ENCODE data around the gene FRMD3. TPM values are rescaled to one million over a fixed set of nuclear protein-coding genes. Genes with fewer than 3 reads are reported as not detected.
A peak's percentile ranks its signal among the peaks of the same experiment; 100 is the strongest.

FRMD3 gene
- total and polyA plus RNA-seq, 4 donors = 0.16 to 0.75 (median 0.48) TPM

- Histone ChIP-seq H3K27ac (ENCODE audit: low read depth in 1 of 2, low read length in 2 of 2) (no peak overlapping the region), H3K27me3 (ENCODE audit: control insufficient read depth in 4 of 4, insufficient read depth in 4 of 4, low read length in 3 of 4) (no peaks in the 10 kb centered on the region), H3K9me3 (ENCODE audit: control insufficient read depth in 4 of 4, low read length in 3 of 4) (no peaks in the 10 kb centered on the region), H3K36me3 (ENCODE audit: control insufficient read depth in 4 of 4, insufficient read depth in 3 of 4, low read depth in 1 of 4, low read length in 3 of 4) (no peaks in the 10 kb centered on the region), H3K9ac (ENCODE audit: low read depth in 1 of 2, low read length in 2 of 2) (no peak overlapping the region), H3K4me3 (ENCODE audit: low read depth in 1 of 3, low read length in 3 of 3) (no peak overlapping the region), H3K4me1 (ENCODE audit: control insufficient read depth in 4 of 4, insufficient read depth in 4 of 4, low read length in 3 of 4) (peaks cover 0 to 7% (median 1%) of the 10 kb centered on the region in 4 donors)
- no peak for DNase-seq (ENCODE audit: low spot score)
- WGBS = 58% methylated on average over 2 of the region's 2 CpGs
- no peak for TF ChIP-seq YY1 (IDR thresholded peaks at IDR 0.05)
- peak; percentile 13 for TF ChIP-seq SP1 (IDR thresholded peaks at IDR 0.05)
- no peak for TF ChIP-seq FOXA1 (IDR thresholded peaks at IDR 0.05)
- no peak for TF ChIP-seq EGR1 (IDR thresholded peaks at IDR 0.05; ENCODE audit: low read depth in 2 of 2)
- no peak for TF ChIP-seq FOXA2 (IDR thresholded peaks at IDR 0.05)
- TF ChIP-seq CTCF (IDR thresholded peaks at IDR 0.05; ENCODE audit: low read depth, low read length, missing input control) = no peak
- TF ChIP-seq GABPA (IDR thresholded peaks at IDR 0.05 in 1 of 2, conservative IDR thresholded peaks at IDR 0.05 in 1 of 2) = no peak
- TF ChIP-seq NR2F2 (IDR thresholded peaks at IDR 0.05) = peak; percentile 77
- no peak for TF ChIP-seq JUND (IDR thresholded peaks at IDR 0.05)
- TF ChIP-seq HNF4G (IDR thresholded peaks at IDR 0.05) = no peak
- no peak for TF ChIP-seq REST (IDR thresholded peaks at IDR 0.05)
- no peak for TF ChIP-seq RAD21 (IDR thresholded peaks at IDR 0.05)
- no peak for TF ChIP-seq HNF4A (conservative IDR thresholded peaks at IDR 0.05)
- TF ChIP-seq RXRA (IDR thresholded peaks at IDR 0.05) = peak in 1 of 2 donors; percentile 35
- no peak for TF ChIP-seq ZBTB33 (IDR thresholded peaks at IDR 0.05)
- no peak for TF ChIP-seq ATF3 (IDR thresholded peaks at IDR 0.05)
- no peak for TF ChIP-seq TAF1 (conservative IDR thresholded peaks at IDR 0.05)
- TF ChIP-seq MAX (IDR thresholded peaks at IDR 0.05) = peak; percentile 44
These were observed 31.1 kb upstream of the FRMD3 start for GRCh38 chr9:83569326-83569725.
